ENCODE results near the gene CHI3L1.
A peak's percentile ranks its signal among the peaks of the same experiment; 100 is the strongest.

The CHI3L1 gene

GRCh38 chr1:203180611-203181330, 5.7 kb downstream of the CHI3L1 start:
- no peak for DNase-seq

GRCh38 chr1:203179667-203180005, 6.9 kb downstream of the CHI3L1 start:
- DNase-seq: no peak

GRCh38 chr1:203178821-203179666, 7.5 kb downstream of the CHI3L1 start:
- DNase-seq: no peak

- no peak for DNase-seq
These were observed 8.4 kb downstream of the CHI3L1 start for GRCh38 chr1:203178083-203178482.

- no peak for DNase-seq
These were observed 8.9 kb downstream of the CHI3L1 start for GRCh38 chr1:203177470-203178039.

GRCh38 chr1:203177036-203177405, 9.5 kb downstream of the CHI3L1 start:
- DNase-seq: no peak

GRCh38 chr1:203176273-203177035, 10.1 kb downstream of the CHI3L1 start:
- DNase-seq: no peak

GRCh38 chr1:203175827-203176241, 10.7 kb downstream of the CHI3L1 start:
- no peak for DNase-seq

GRCh38 chr1:203175237-203175826, 11.2 kb downstream of the CHI3L1 start, which contains the start of gene MYBPH:
Gene MYBPH, minus strand, starts transcription at chr1:203175826. Its CDS starts 71 bp downstream, at chr1:203175755.
- DNase-seq: no peak

GRCh38 chr1:203174324-203174985, 12.0 kb downstream of the CHI3L1 start:
- no peak for DNase-seq

- peak; percentile 98 for DNase-seq
These were observed 12.9 kb downstream of the CHI3L1 start for GRCh38 chr1:203173566-203173965.

- DNase-seq: no peak
These were observed 13.4 kb downstream of the CHI3L1 start for GRCh38 chr1:203173011-203173555.

GRCh38 chr1:203172184-203173010, 14.1 kb downstream of the CHI3L1 start:
- DNase-seq: no peak

- DNase-seq: no peak
These were observed 14.9 kb downstream of the CHI3L1 start for GRCh38 chr1:203171341-203172183.

- no peak for DNase-seq
These were observed 15.7 kb downstream of the CHI3L1 start for GRCh38 chr1:203170625-203171330.

- no peak for DNase-seq
These were observed 16.6 kb downstream of the CHI3L1 start for GRCh38 chr1:203169770-203170520.

- no peak for DNase-seq
These were observed 17.5 kb downstream of the CHI3L1 start for GRCh38 chr1:203168991-203169390.

- no peak for DNase-seq
These were observed 18.2 kb downstream of the CHI3L1 start for GRCh38 chr1:203168256-203168786.

Measured in NCI-H1436 treated with DMSO at 0.1 percent for 48 hours (cell line).